Measurements from ENCODE around the gene SAFB. TPM values are rescaled to one million over a fixed set of nuclear protein-coding genes. Genes with fewer than 3 reads are reported as not detected.

The SAFB gene
- total and polyA plus RNA-seq, 2 of the 13 experiments (the other 11 are each of a cell fraction or from before 2014, with no cell fraction given) = 21.0 to 28.4 TPM

GRCh38 chr19:5594521-5594950, 28.3 kb upstream of the SAFB start (continued):
- TF ChIP-seq ZFYVE20 (CRISPR knock-in tag; IDR thresholded peaks at IDR 0.05; ENCODE audit: borderline replicate concordance, low read depth) (no peak), HOXA7 (CRISPR knock-in tag; IDR thresholded peaks at IDR 0.05) (no peak), CTCF (CRISPR knock-in tag; IDR thresholded peaks at IDR 0.05) (peak; percentile 29; the same call in 1 of the 2 replicates), SRSF1 (optimal IDR thresholded peaks at IDR 0.05; ENCODE audit: low read depth, low read length) (no peak), ZNF605 (CRISPR knock-in tag; IDR thresholded peaks at IDR 0.05) (no peak), ZNF331 (CRISPR knock-in tag; IDR thresholded peaks at IDR 0.05) (peak; percentile 85), RELA (CRISPR knock-in tag; IDR thresholded peaks at IDR 0.05) (no peak), KDM5B (CRISPR knock-in tag; IDR thresholded peaks at IDR 0.05; ENCODE audit: borderline replicate concordance) (peak; percentile 32; the same call in 1 of the 2 replicates), ZNF180 (CRISPR knock-in tag; IDR thresholded peaks at IDR 0.05; ENCODE audit: borderline replicate concordance, low read depth) (no peak), ZFP37 (CRISPR knock-in tag; IDR thresholded peaks at IDR 0.05; ENCODE audit: borderline replicate concordance) (no peak), ZNF224 (CRISPR knock-in tag; IDR thresholded peaks at IDR 0.05) (no peak), NR2F6 (IDR thresholded peaks at IDR 0.05) (peak; percentile 80), NR2F6 (CRISPR knock-in tag; IDR thresholded peaks at IDR 0.05) (peak; percentile 89)
- TF ChIP-seq, protein P1, sequence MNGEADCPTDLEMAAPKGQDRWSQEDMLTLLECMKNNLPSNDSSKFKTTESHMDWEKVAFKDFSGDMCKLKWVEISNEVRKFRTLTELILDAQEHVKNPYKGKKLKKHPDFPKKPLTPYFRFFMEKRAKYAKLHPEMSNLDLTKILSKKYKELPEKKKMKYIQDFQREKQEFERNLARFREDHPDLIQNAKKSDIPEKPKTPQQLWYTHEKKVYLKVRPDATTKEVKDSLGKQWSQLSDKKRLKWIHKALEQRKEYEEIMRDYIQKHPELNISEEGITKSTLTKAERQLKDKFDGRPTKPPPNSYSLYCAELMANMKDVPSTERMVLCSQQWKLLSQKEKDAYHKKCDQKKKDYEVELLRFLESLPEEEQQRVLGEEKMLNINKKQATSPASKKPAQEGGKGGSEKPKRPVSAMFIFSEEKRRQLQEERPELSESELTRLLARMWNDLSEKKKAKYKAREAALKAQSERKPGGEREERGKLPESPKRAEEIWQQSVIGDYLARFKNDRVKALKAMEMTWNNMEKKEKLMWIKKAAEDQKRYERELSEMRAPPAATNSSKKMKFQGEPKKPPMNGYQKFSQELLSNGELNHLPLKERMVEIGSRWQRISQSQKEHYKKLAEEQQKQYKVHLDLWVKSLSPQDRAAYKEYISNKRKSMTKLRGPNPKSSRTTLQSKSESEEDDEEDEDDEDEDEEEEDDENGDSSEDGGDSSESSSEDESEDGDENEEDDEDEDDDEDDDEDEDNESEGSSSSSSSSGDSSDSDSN (CRISPR knock-in tag; IDR thresholded peaks at IDR 0.05) = peak; percentile 41; the same call in 1 of the 2 replicates
- TF ChIP-seq, protein P2, sequence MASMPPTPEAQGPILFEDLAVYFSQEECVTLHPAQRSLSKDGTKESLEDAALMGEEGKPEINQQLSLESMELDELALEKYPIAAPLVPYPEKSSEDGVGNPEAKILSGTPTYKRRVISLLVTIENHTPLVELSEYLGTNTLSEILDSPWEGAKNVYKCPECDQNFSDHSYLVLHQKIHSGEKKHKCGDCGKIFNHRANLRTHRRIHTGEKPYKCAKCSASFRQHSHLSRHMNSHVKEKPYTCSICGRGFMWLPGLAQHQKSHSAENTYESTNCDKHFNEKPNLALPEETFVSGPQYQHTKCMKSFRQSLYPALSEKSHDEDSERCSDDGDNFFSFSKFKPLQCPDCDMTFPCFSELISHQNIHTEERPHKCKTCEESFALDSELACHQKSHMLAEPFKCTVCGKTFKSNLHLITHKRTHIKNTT (CRISPR knock-in tag; IDR thresholded peaks at IDR 0.05) = no peak
- TF ChIP-seq, protein P3, sequence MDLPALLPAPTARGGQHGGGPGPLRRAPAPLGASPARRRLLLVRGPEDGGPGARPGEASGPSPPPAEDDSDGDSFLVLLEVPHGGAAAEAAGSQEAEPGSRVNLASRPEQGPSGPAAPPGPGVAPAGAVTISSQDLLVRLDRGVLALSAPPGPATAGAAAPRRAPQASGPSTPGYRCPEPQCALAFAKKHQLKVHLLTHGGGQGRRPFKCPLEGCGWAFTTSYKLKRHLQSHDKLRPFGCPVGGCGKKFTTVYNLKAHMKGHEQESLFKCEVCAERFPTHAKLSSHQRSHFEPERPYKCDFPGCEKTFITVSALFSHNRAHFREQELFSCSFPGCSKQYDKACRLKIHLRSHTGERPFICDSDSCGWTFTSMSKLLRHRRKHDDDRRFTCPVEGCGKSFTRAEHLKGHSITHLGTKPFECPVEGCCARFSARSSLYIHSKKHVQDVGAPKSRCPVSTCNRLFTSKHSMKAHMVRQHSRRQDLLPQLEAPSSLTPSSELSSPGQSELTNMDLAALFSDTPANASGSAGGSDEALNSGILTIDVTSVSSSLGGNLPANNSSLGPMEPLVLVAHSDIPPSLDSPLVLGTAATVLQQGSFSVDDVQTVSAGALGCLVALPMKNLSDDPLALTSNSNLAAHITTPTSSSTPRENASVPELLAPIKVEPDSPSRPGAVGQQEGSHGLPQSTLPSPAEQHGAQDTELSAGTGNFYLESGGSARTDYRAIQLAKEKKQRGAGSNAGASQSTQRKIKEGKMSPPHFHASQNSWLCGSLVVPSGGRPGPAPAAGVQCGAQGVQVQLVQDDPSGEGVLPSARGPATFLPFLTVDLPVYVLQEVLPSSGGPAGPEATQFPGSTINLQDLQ (CRISPR knock-in tag; IDR thresholded peaks at IDR 0.05) = no peak
- TF ChIP-seq, protein P4, sequence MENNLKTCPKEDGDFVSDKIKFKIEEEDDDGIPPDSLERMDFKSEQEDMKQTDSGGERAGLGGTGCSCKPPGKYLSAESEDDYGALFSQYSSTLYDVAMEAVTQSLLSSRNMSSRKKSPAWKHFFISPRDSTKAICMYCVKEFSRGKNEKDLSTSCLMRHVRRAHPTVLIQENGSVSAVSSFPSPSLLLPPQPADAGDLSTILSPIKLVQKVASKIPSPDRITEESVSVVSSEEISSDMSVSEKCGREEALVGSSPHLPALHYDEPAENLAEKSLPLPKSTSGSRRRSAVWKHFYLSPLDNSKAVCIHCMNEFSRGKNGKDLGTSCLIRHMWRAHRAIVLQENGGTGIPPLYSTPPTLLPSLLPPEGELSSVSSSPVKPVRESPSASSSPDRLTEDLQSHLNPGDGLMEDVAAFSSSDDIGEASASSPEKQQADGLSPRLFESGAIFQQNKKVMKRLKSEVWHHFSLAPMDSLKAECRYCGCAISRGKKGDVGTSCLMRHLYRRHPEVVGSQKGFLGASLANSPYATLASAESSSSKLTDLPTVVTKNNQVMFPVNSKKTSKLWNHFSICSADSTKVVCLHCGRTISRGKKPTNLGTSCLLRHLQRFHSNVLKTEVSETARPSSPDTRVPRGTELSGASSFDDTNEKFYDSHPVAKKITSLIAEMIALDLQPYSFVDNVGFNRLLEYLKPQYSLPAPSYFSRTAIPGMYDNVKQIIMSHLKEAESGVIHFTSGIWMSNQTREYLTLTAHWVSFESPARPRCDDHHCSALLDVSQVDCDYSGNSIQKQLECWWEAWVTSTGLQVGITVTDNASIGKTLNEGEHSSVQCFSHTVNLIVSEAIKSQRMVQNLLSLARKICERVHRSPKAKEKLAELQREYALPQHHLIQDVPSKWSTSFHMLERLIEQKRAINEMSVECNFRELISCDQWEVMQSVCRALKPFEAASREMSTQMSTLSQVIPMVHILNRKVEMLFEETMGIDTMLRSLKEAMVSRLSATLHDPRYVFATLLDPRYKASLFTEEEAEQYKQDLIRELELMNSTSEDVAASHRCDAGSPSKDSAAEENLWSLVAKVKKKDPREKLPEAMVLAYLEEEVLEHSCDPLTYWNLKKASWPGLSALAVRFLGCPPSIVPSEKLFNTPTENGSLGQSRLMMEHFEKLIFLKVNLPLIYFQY (CRISPR knock-in tag; IDR thresholded peaks at IDR 0.05; ENCODE audit: borderline replicate concordance) = peak; percentile 93; the same call in 1 of the 2 replicates
- TF ChIP-seq, protein P5, sequence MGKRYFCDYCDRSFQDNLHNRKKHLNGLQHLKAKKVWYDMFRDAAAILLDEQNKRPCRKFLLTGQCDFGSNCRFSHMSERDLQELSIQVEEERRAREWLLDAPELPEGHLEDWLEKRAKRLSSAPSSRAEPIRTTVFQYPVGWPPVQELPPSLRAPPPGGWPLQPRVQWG (CRISPR knock-in tag; IDR thresholded peaks at IDR 0.05; ENCODE audit: borderline replicate concordance, low read depth) = no peak
